Measurements from ENCODE around the gene SCGB3A1. TPM values are rescaled to one million over a fixed set of nuclear protein-coding genes. Genes with fewer than 3 reads are reported as not detected.

SCGB3A1 gene
- total and polyA plus RNA-seq, 10 donors, result 1.7 to 12.1 (median 7.1) TPM; not detected in 1

DNA sequence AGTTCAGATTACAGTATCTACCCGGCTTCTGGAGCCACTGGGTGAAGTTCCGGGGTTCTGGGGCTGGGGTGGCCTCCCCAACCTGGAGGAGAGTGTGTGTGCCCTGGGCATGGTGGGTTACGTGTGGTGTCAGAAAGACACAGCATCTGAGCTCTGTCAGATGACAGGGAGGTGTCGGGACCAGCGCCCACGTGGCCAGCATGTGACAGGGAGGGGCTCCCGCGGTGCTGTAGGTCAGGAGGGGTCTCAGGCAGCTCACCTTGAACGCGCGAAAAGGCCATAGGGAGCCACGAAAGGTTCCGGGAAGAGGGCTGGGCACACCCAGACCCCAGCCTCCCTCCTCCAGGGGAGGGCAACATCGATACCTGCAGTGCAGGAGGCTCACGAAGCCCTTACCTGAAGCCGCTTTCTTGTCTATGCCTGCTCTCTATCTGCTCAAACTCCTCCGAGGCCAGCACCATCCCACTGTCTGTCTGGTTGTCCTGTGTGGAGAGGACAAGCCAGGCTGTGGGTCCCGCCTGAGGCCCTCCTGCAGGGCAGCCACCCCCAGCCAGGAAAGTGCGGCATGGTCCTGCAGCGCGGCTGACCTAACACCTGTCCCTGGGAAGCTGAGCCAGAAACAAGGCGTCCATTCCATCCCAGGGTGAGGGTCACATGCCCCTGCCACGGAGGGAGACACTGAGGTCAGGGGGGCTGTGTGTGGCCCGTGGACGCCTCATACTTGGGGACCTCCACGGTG is 17.4 kb upstream of the SCGB3A1 start:
- intact Hi-C loops (cut with DNase I; ENCODE audit: low total_unique reads), result no loop called here
- no peaks in the 10 kb centered on the region for H3K9me3 ChIP-seq
- peaks cover 0 to 6% (median 0%) of the 10 kb centered on the region in 7 donors for H3K27me3 ChIP-seq (replicated peaks in 1 of 7)
- 89 to 93% (median 90%) methylated on average over 16 to 26 of the region's 26 CpGs for WGBS, 5 donors
- DNase-seq, result no peak
- no peak overlapping the region for H3K4me3 ChIP-seq
- H3K4me1 ChIP-seq, result peaks cover 0 to 7% (median 0%) of the 10 kb centered on the region in 6 donors
- TF ChIP-seq POLR2A (IDR thresholded peaks at IDR 0.05) (no peak), POLR2AphosphoS5 (IDR thresholded peaks at IDR 0.05) (no peak)
- TF ChIP-seq, protein P1, sequence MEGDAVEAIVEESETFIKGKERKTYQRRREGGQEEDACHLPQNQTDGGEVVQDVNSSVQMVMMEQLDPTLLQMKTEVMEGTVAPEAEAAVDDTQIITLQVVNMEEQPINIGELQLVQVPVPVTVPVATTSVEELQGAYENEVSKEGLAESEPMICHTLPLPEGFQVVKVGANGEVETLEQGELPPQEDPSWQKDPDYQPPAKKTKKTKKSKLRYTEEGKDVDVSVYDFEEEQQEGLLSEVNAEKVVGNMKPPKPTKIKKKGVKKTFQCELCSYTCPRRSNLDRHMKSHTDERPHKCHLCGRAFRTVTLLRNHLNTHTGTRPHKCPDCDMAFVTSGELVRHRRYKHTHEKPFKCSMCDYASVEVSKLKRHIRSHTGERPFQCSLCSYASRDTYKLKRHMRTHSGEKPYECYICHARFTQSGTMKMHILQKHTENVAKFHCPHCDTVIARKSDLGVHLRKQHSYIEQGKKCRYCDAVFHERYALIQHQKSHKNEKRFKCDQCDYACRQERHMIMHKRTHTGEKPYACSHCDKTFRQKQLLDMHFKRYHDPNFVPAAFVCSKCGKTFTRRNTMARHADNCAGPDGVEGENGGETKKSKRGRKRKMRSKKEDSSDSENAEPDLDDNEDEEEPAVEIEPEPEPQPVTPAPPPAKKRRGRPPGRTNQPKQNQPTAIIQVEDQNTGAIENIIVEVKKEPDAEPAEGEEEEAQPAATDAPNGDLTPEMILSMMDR (IDR thresholded peaks at IDR 0.05 in 8 of 11, conservative IDR thresholded peaks at IDR 0.05 in 3 of 11), result no peak
- H3K27ac ChIP-seq, result no peak overlapping the region
- peaks cover 0 to 35% (median 0%) of the 10 kb centered on the region in 6 donors for H3K36me3 ChIP-seq

DNA sequence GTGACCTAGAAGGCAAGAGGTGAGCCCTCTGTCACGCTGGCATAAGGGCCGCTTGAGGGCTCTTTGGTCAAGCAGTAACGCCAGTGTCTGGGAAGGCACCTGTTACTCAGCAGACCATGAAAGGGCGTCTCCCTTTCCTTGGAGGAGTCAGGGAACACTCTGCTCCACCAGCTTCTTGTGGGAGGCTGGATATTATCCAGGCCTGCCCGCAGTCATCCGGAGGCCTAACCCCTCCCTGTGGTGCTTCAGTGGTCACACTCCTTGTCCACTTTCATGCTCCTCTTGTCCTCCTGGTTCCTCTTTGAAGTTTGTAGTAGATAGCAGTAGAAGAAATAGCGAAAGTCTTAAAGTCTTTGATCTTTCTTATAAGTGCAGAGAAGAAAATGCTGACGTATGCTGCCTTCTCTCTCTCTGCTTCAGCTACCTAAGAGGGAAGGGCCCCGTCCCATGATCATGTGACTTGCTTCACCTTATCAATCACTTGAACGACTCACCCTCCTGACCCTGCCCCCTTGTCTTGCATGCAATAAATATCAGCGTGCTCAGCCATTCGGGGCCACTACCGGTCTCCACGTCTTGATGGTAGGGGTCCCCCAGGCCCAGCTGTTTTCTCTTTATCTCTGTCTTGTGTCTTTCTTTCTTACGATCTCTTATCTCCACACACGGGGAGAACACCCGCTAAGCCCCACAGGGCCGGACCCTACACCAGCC is 16.7 kb upstream of the SCGB3A1 start:
- intact Hi-C loops (cut with DNase I; ENCODE audit: low total_unique reads), result no loop called here
- Histone ChIP-seq H3K4me3 (no peak overlapping the region), H3K9me3 (no peaks in the 10 kb centered on the region), H3K36me3 (peaks cover 0 to 30% (median 0%) of the 10 kb centered on the region in 6 donors), H3K4me1 (peaks cover 0 to 7% (median 0%) of the 10 kb centered on the region in 6 donors), H3K27me3 (replicated peaks in 1 of 7) (peaks cover 0 to 6% (median 0%) of the 10 kb centered on the region in 7 donors), H3K27ac (no peak overlapping the region)
- 63 to 82% (median 67%) methylated on average over 18 of the region's 18 CpGs for WGBS, 5 donors
- DNase-seq, result peak; percentile 63
- TF ChIP-seq POLR2A (IDR thresholded peaks at IDR 0.05) (no peak), POLR2AphosphoS5 (IDR thresholded peaks at IDR 0.05) (no peak)
- TF ChIP-seq, protein P1 (IDR thresholded peaks at IDR 0.05 in 8 of 11, conservative IDR thresholded peaks at IDR 0.05 in 3 of 11), result no peak

DNA sequence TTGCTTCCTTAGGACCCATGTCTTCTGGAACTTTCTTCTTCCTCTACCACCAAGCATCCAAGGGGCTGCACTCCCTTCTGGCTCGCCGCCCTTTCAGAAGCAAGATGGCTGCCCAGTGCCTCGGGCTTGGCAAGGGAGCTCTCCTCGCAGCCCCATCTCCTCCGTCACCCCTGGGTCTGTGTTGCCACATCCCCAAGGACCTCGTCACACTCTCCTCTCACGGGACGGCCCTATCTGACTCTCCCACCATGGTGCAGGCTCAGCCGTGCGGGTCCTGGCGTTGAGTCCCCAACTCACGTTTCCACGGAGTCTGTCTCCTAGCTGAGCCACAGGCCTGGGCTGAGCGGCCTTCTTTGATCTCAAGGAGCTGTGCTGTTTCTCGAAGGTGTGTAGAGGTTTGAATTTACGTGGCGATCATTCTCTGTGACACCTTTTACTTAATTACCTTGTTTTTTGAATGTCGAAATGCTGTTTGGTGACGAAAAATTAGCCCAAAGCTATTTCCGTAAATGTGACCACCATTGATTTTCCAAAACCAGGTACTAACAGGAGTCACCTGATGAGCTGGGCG is 15.0 kb upstream of the SCGB3A1 start:
- H3K9me3 ChIP-seq, result no peaks in the 10 kb centered on the region
- intact Hi-C loops (cut with DNase I; ENCODE audit: low total_unique reads), result no loop called here
- peaks cover 0 to 7% (median 0%) of the 10 kb centered on the region in 6 donors for H3K4me1 ChIP-seq
- WGBS, 5 donors, result 79 to 89% (median 83%) methylated on average over 21 of the region's 21 CpGs
- peaks cover 0 to 6% (median 0%) of the 10 kb centered on the region in 7 donors for H3K27me3 ChIP-seq (replicated peaks in 1 of 7)
- no peak overlapping the region for H3K27ac ChIP-seq
- TF ChIP-seq POLR2AphosphoS5 (IDR thresholded peaks at IDR 0.05), result peak in 1 of 3 donors; percentile 14
- TF ChIP-seq, protein P1 (IDR thresholded peaks at IDR 0.05 in 8 of 11, conservative IDR thresholded peaks at IDR 0.05 in 3 of 11), result peak in 2 of 11 experiments; percentile 31 to 35
- no peak for TF ChIP-seq POLR2A (IDR thresholded peaks at IDR 0.05)
- peak; percentile 67 for DNase-seq
- peaks cover 0 to 20% (median 0%) of the 10 kb centered on the region in 6 donors for H3K36me3 ChIP-seq
- H3K4me3 ChIP-seq, result no peak overlapping the region
